ENCODE data around the gene CACHD1.

CACHD1 gene

GRCh38 chr1:64553285-64553684, 83.4 kb downstream of the CACHD1 start:
- Histone ChIP-seq H3K4me3 (ENCODE audit: insufficient read depth, low read length, poor library complexity, severe bottlenecking) (no peak overlapping the region), H3K4me2 (ENCODE audit: low read depth, low read length, poor library complexity, severe bottlenecking) (no peak overlapping the region), H3K27ac (ENCODE audit: low read depth, low read length) (no peak overlapping the region), H3F3A (ENCODE audit: insufficient read depth) (no peaks in the 10 kb centered on the region), H3K9me3 (ENCODE audit: insufficient read depth, low read length) (no peaks in the 10 kb centered on the region), H4K20me1 (ENCODE audit: low read depth, low read length) (no peaks in the 10 kb centered on the region), H3K9ac (ENCODE audit: low read length) (no peak overlapping the region), H2AFZ (ENCODE audit: low read depth, low read length, severe bottlenecking) (no peak overlapping the region), H3K9me2 (replicated peaks; ENCODE audit: insufficient read depth, low read length) (no peaks in the 10 kb centered on the region), H3K36me3 (ENCODE audit: low read length) (no peaks in the 10 kb centered on the region), H3K79me2 (ENCODE audit: insufficient read depth, low read length) (no peaks in the 10 kb centered on the region), H3K27me3 (ENCODE audit: low read length) (no peaks in the 10 kb centered on the region)
- TF ChIP-seq CTCF (IDR thresholded peaks at IDR 0.05; ENCODE audit: insufficient read depth, low read length, poor library complexity, severe bottlenecking) = no peak
- no peak for TF ChIP-seq EZH2phosphoT487 (conservative IDR thresholded peaks at IDR 0.05; ENCODE audit: low read length)

- Histone ChIP-seq H4K20me1 (ENCODE audit: low read depth, low read length) (no peaks in the 10 kb centered on the region), H3K79me2 (ENCODE audit: insufficient read depth, low read length) (no peaks in the 10 kb centered on the region), H3K4me3 (ENCODE audit: insufficient read depth, low read length, poor library complexity, severe bottlenecking) (no peak overlapping the region), H3K9ac (ENCODE audit: low read length) (no peak overlapping the region), H3K9me2 (replicated peaks; ENCODE audit: insufficient read depth, low read length) (no peaks in the 10 kb centered on the region), H3K4me2 (ENCODE audit: low read depth, low read length, poor library complexity, severe bottlenecking) (no peak overlapping the region), H3F3A (ENCODE audit: insufficient read depth) (no peaks in the 10 kb centered on the region), H2AFZ (ENCODE audit: low read depth, low read length, severe bottlenecking) (no peak overlapping the region), H3K27me3 (ENCODE audit: low read length) (no peaks in the 10 kb centered on the region), H3K27ac (ENCODE audit: low read depth, low read length) (no peak overlapping the region), H3K36me3 (ENCODE audit: low read length) (no peaks in the 10 kb centered on the region), H3K9me3 (ENCODE audit: insufficient read depth, low read length) (no peaks in the 10 kb centered on the region)
- TF ChIP-seq EZH2phosphoT487 (conservative IDR thresholded peaks at IDR 0.05; ENCODE audit: low read length) (no peak), CTCF (IDR thresholded peaks at IDR 0.05; ENCODE audit: insufficient read depth, low read length, poor library complexity, severe bottlenecking) (no peak)
Measured at GRCh38 chr1:64555947-64556346, 86.0 kb downstream of the CACHD1 start.

GRCh38 chr1:64561993-64562392, 92.1 kb downstream of the CACHD1 start:
- Histone ChIP-seq H4K20me1 (ENCODE audit: low read depth, low read length) (no peaks in the 10 kb centered on the region), H3K27me3 (ENCODE audit: low read length) (no peaks in the 10 kb centered on the region), H3K27ac (ENCODE audit: low read depth, low read length) (no peak overlapping the region), H3K79me2 (ENCODE audit: insufficient read depth, low read length) (no peaks in the 10 kb centered on the region), H3K9me2 (replicated peaks; ENCODE audit: insufficient read depth, low read length) (no peaks in the 10 kb centered on the region), H3K9me3 (ENCODE audit: insufficient read depth, low read length) (no peaks in the 10 kb centered on the region), H3K36me3 (ENCODE audit: low read length) (no peaks in the 10 kb centered on the region), H3K4me3 (ENCODE audit: insufficient read depth, low read length, poor library complexity, severe bottlenecking) (no peak overlapping the region), H2AFZ (ENCODE audit: low read depth, low read length, severe bottlenecking) (no peak overlapping the region), H3F3A (ENCODE audit: insufficient read depth) (no peaks in the 10 kb centered on the region), H3K4me2 (ENCODE audit: low read depth, low read length, poor library complexity, severe bottlenecking) (no peak overlapping the region), H3K9ac (ENCODE audit: low read length) (no peak overlapping the region)
- TF ChIP-seq EZH2phosphoT487 (conservative IDR thresholded peaks at IDR 0.05; ENCODE audit: low read length) (no peak), CTCF (IDR thresholded peaks at IDR 0.05; ENCODE audit: insufficient read depth, low read length, poor library complexity, severe bottlenecking) (no peak)

Data from SU-DHL-6 (cell line).